Measurements from ENCODE around the gene ASPRV1.

- TF ChIP-seq MAX (IDR thresholded peaks at IDR 0.05; ENCODE audit: low read depth) (no peak), EZH2phosphoT487 (IDR thresholded peaks at IDR 0.05; ENCODE audit: borderline replicate concordance, low read depth) (no peak), RAD21 (IDR thresholded peaks at IDR 0.05; ENCODE audit: low read length) (no peak), TAF1 (IDR thresholded peaks at IDR 0.05; ENCODE audit: borderline replicate concordance, low read depth, low read length) (no peak)
- TF ChIP-seq, protein P1, sequence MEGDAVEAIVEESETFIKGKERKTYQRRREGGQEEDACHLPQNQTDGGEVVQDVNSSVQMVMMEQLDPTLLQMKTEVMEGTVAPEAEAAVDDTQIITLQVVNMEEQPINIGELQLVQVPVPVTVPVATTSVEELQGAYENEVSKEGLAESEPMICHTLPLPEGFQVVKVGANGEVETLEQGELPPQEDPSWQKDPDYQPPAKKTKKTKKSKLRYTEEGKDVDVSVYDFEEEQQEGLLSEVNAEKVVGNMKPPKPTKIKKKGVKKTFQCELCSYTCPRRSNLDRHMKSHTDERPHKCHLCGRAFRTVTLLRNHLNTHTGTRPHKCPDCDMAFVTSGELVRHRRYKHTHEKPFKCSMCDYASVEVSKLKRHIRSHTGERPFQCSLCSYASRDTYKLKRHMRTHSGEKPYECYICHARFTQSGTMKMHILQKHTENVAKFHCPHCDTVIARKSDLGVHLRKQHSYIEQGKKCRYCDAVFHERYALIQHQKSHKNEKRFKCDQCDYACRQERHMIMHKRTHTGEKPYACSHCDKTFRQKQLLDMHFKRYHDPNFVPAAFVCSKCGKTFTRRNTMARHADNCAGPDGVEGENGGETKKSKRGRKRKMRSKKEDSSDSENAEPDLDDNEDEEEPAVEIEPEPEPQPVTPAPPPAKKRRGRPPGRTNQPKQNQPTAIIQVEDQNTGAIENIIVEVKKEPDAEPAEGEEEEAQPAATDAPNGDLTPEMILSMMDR (IDR thresholded peaks at IDR 0.05) = no peak
Measured at GRCh38 chr2:69975136-69975852, 13.9 kb upstream of the ASPRV1 start.
